ENCODE data around the gene GYG2. TPM values are rescaled to one million over a fixed set of nuclear protein-coding genes. Genes with fewer than 3 reads are reported as not detected.

GYG2 gene
- total and polyA plus RNA-seq, 2 donors (not counting 1 experiment from before 2014, with no cell fraction given): 8.9 to 10.6 TPM

- Histone ChIP-seq H2AFZ (ENCODE audit: low read length) (no peak overlapping the region), H3K27me3 (ENCODE audit: control insufficient read depth, insufficient read depth, low read length) (no peaks in the 10 kb centered on the region), H3K4me3 (replicated peaks in 1 of 4; ENCODE audit: control extremely low read depth in 1 of 4, insufficient read depth in 1 of 4, low read depth in 3 of 4, low read length in 4 of 4) (no peak overlapping the region), H3K36me3 (ENCODE audit: control insufficient read depth, insufficient read depth, low read length) (no peaks in the 10 kb centered on the region), H3K4me1 (ENCODE audit: control insufficient read depth, extremely low read depth, insufficient read depth, low read length) (no peaks in the 10 kb centered on the region), H3K9ac (ENCODE audit: insufficient read depth, low read length) (no peak overlapping the region), H3K4me2 (ENCODE audit: extremely low read depth, insufficient read depth, low read length) (no peak overlapping the region), H3K9me3 (ENCODE audit: control insufficient read depth, insufficient read depth, low read depth, low read length) (no peaks in the 10 kb centered on the region), H3K27ac (ENCODE audit: insufficient read depth, low read length) (no peak overlapping the region), H4K20me1 (ENCODE audit: control insufficient read depth, extremely low read depth, insufficient read depth, low read length) (no peaks in the 10 kb centered on the region), H3K79me2 (ENCODE audit: control insufficient read depth, insufficient read depth, low read length) (no peaks in the 10 kb centered on the region)
- no peak for DNase-seq (ENCODE audit: low read depth in 2 of 2)
- no peak for TF ChIP-seq CTCF (conservative IDR thresholded peaks at IDR 0.05 in 1 of 2, IDR thresholded peaks at IDR 0.05 in 1 of 2; ENCODE audit: low read depth in 1 of 2, low read length in 2 of 2)
- no peak for TF ChIP-seq EZH2 (IDR thresholded peaks at IDR 0.05; ENCODE audit: low read length, missing control alignments)
Measured at GRCh38 chrX:2871831-2872230, 43.1 kb downstream of the GYG2 start.

GRCh38 chrX:2872671-2873277 is 44.0 kb downstream of the GYG2 start:
- H3K79me2 ChIP-seq (ENCODE audit: control insufficient read depth, insufficient read depth, low read length): no peaks in the 10 kb centered on the region
- DNase-seq (ENCODE audit: low read depth in 2 of 2): no peak
- no peaks in the 10 kb centered on the region for H3K4me1 ChIP-seq (ENCODE audit: control insufficient read depth, extremely low read depth, insufficient read depth, low read length)
- TF ChIP-seq EZH2 (IDR thresholded peaks at IDR 0.05; ENCODE audit: low read length, missing control alignments) (no peak), CTCF (conservative IDR thresholded peaks at IDR 0.05 in 1 of 2, IDR thresholded peaks at IDR 0.05 in 1 of 2; ENCODE audit: low read depth in 1 of 2, low read length in 2 of 2) (no peak)
- H3K36me3 ChIP-seq (ENCODE audit: control insufficient read depth, insufficient read depth, low read length): no peaks in the 10 kb centered on the region
- no peaks in the 10 kb centered on the region for H4K20me1 ChIP-seq (ENCODE audit: control insufficient read depth, extremely low read depth, insufficient read depth, low read length)
- no peaks in the 10 kb centered on the region for H3K9me3 ChIP-seq (ENCODE audit: control insufficient read depth, insufficient read depth, low read depth, low read length)
- H3K4me2 ChIP-seq (ENCODE audit: extremely low read depth, insufficient read depth, low read length): no peak overlapping the region
- no peaks in the 10 kb centered on the region for H3K27me3 ChIP-seq (ENCODE audit: control insufficient read depth, insufficient read depth, low read length)
- H3K9ac ChIP-seq (ENCODE audit: insufficient read depth, low read length): no peak overlapping the region
- no peak overlapping the region for H3K4me3 ChIP-seq (replicated peaks in 1 of 4; ENCODE audit: control extremely low read depth in 1 of 4, insufficient read depth in 1 of 4, low read depth in 3 of 4, low read length in 4 of 4)
- no peak overlapping the region for H3K27ac ChIP-seq (ENCODE audit: insufficient read depth, low read length)
- H2AFZ ChIP-seq (ENCODE audit: low read length): no peak overlapping the region

- DNase-seq (ENCODE audit: low read depth in 2 of 2): no peak
- Histone ChIP-seq H3K4me1 (ENCODE audit: control insufficient read depth, extremely low read depth, insufficient read depth, low read length) (no peaks in the 10 kb centered on the region), H3K79me2 (ENCODE audit: control insufficient read depth, insufficient read depth, low read length) (no peaks in the 10 kb centered on the region), H3K27ac (ENCODE audit: insufficient read depth, low read length) (no peak overlapping the region), H3K27me3 (ENCODE audit: control insufficient read depth, insufficient read depth, low read length) (no peaks in the 10 kb centered on the region), H2AFZ (ENCODE audit: low read length) (no peak overlapping the region), H4K20me1 (ENCODE audit: control insufficient read depth, extremely low read depth, insufficient read depth, low read length) (no peaks in the 10 kb centered on the region), H3K4me2 (ENCODE audit: extremely low read depth, insufficient read depth, low read length) (no peak overlapping the region), H3K9ac (ENCODE audit: insufficient read depth, low read length) (no peak overlapping the region), H3K9me3 (ENCODE audit: control insufficient read depth, insufficient read depth, low read depth, low read length) (no peaks in the 10 kb centered on the region), H3K36me3 (ENCODE audit: control insufficient read depth, insufficient read depth, low read length) (no peaks in the 10 kb centered on the region), H3K4me3 (replicated peaks in 1 of 4; ENCODE audit: control extremely low read depth in 1 of 4, insufficient read depth in 1 of 4, low read depth in 3 of 4, low read length in 4 of 4) (no peak overlapping the region)
- TF ChIP-seq EZH2 (IDR thresholded peaks at IDR 0.05; ENCODE audit: low read length, missing control alignments) (no peak), CTCF (conservative IDR thresholded peaks at IDR 0.05 in 1 of 2, IDR thresholded peaks at IDR 0.05 in 1 of 2; ENCODE audit: low read depth in 1 of 2, low read length in 2 of 2) (no peak)
Measured at GRCh38 chrX:2874222-2875135, 45.7 kb downstream of the GYG2 start.
